Astrocyte (in vitro differentiated cells and primary cell): ENCODE results near the gene DLD. TPM values are rescaled to one million over a fixed set of nuclear protein-coding genes. Genes with fewer than 3 reads are reported as not detected.

ENCODE experiments used
- DNase-seq: peaks from one replicate; pipeline ENCODE4 v3.0.0-alpha.2; 2010; ENCODE audit warnings: low read depth
- FAIRE-seq: peaks from 2 replicates; lab custom pipeline; 2011; peaks lifted over from hg19 to GRCh38; lab: Jason Lieb, UNC
- H2AFZ ChIP-seq: 2 replicates; pipeline ENCODE4 v1.6.0; 2012; ENCODE audit warnings: low read depth, low read length, inconsistent platforms
- H3K27ac ChIP-seq: 2 replicates; pipeline ENCODE4 v1.5.1; 2011; ENCODE audit warnings: low read depth, low read length, inconsistent platforms
- H3K27me3 ChIP-seq: 2 replicates; pipeline ENCODE4 v1.6.0; 2011; ENCODE audit warnings: low read length, inconsistent platforms; ENCODE audit not compliant: insufficient read depth
- H3K36me3 ChIP-seq: 2 replicates; pipeline ENCODE4 v1.5.1; 2011; ENCODE audit warnings: low read length, inconsistent platforms; ENCODE audit not compliant: insufficient read depth
- H3K4me1 ChIP-seq: 2 replicates; pipeline ENCODE4 v1.5.1; 2011; ENCODE audit warnings: low read length, inconsistent platforms; ENCODE audit not compliant: insufficient read depth
- H3K4me2 ChIP-seq: 2 replicates; pipeline ENCODE4 v1.6.0; 2012; ENCODE audit warnings: low read length, inconsistent platforms
- H3K4me3 ChIP-seq: 2 replicates; pipeline ENCODE4 v1.5.1; 2011; ENCODE audit warnings: low read depth, mild to moderate bottlenecking, low read length, inconsistent platforms; ENCODE audit not compliant: insufficient read depth
- H3K79me2 ChIP-seq: 2 replicates; pipeline ENCODE4 v1.6.0; 2012; ENCODE audit warnings: mild to moderate bottlenecking, low read length, inconsistent platforms; ENCODE audit not compliant: insufficient read depth
- H3K9ac ChIP-seq: 2 replicates; pipeline ENCODE4 v1.6.0; 2012; ENCODE audit warnings: mild to moderate bottlenecking, low read length, inconsistent platforms
- H3K9me3 ChIP-seq: 2 replicates; pipeline ENCODE4 v1.5.1; 2012; ENCODE audit warnings: low read depth, mild to moderate bottlenecking, low read length, inconsistent platforms; ENCODE audit not compliant: insufficient read depth
- H4K20me1 ChIP-seq: 2 replicates; pipeline ENCODE4 v1.6.0; 2012; ENCODE audit warnings: low read length, inconsistent platforms; ENCODE audit not compliant: insufficient read depth
- H3K27ac Mint-ChIP-seq: one replicate; pipeline ENCODE4 v1.8.0; 2021; ENCODE audit warnings: mild to moderate bottlenecking, mixed read lengths; ENCODE audit not compliant: unreplicated experiment
- H3K27me3 Mint-ChIP-seq: one replicate; pipeline ENCODE4 v1.8.0; 2021; ENCODE audit warnings: low read depth, mixed read lengths; ENCODE audit not compliant: unreplicated experiment
- H3K36me3 Mint-ChIP-seq: one replicate; pipeline ENCODE4 v1.8.0; 2021; ENCODE audit warnings: low read depth, mixed read lengths; ENCODE audit not compliant: unreplicated experiment
- H3K4me1 Mint-ChIP-seq: one replicate; pipeline ENCODE4 v1.8.0; 2021; ENCODE audit warnings: low read depth, mixed read lengths; ENCODE audit not compliant: unreplicated experiment
- H3K4me3 Mint-ChIP-seq: one replicate; pipeline ENCODE4 v1.8.0; 2021; ENCODE audit warnings: mild to moderate bottlenecking, moderate library complexity, mixed read lengths; ENCODE audit not compliant: unreplicated experiment
- H3K9me3 Mint-ChIP-seq: one replicate; pipeline ENCODE4 v1.8.0; 2021; ENCODE audit warnings: mild to moderate bottlenecking, mixed read lengths; ENCODE audit not compliant: unreplicated experiment
- EZH2 ChIP-seq: IDR thresholded peaks from 2 replicates; pipeline ENCODE4 v1.6.1; 2012; ENCODE audit warnings: mild to moderate bottlenecking, low read length, inconsistent platforms; ENCODE audit not compliant: insufficient read depth
- total RNA-seq: library from RNA; stranded (reverse); gene quantifications from 2 replicates; pipeline ENCODE4 v1.2.1, GENCODE V29; 2021
- TF ChIP-seq, protein P1 (sequence below): IDR thresholded peaks from 2 replicates; pipeline ENCODE4 v1.5.1; 2011; ENCODE audit warnings: low read depth, mild to moderate bottlenecking, inconsistent platforms, low read length, moderate library complexity; ENCODE audit not compliant: insufficient read depth

DLD gene
- total RNA-seq, 1 donor from 2014 or later, result 73.1 TPM

- Mint-ChIP-seq H3K27ac (no peak overlapping the region), H3K4me1 (peaks cover 7% of the 10 kb centered on the region), H3K9me3 (no peaks in the 10 kb centered on the region), H3K4me3 (no peak overlapping the region), H3K27me3 (peaks cover 10% of the 10 kb centered on the region), H3K36me3 (no peaks in the 10 kb centered on the region)
- DNase-seq, result peak; percentile 32
- no peaks in the 10 kb centered on the region for H4K20me1 ChIP-seq
- no peaks in the 10 kb centered on the region for H3K9me3 ChIP-seq
- H3K4me2 ChIP-seq, result no peak overlapping the region
- peaks cover 3% of the 10 kb centered on the region for H3K4me1 ChIP-seq
- H2AFZ ChIP-seq, result no peak overlapping the region
- TF ChIP-seq EZH2, result no peak
- TF ChIP-seq, protein P1, sequence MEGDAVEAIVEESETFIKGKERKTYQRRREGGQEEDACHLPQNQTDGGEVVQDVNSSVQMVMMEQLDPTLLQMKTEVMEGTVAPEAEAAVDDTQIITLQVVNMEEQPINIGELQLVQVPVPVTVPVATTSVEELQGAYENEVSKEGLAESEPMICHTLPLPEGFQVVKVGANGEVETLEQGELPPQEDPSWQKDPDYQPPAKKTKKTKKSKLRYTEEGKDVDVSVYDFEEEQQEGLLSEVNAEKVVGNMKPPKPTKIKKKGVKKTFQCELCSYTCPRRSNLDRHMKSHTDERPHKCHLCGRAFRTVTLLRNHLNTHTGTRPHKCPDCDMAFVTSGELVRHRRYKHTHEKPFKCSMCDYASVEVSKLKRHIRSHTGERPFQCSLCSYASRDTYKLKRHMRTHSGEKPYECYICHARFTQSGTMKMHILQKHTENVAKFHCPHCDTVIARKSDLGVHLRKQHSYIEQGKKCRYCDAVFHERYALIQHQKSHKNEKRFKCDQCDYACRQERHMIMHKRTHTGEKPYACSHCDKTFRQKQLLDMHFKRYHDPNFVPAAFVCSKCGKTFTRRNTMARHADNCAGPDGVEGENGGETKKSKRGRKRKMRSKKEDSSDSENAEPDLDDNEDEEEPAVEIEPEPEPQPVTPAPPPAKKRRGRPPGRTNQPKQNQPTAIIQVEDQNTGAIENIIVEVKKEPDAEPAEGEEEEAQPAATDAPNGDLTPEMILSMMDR, result peak; percentile 76
- H3K36me3 ChIP-seq, result no peaks in the 10 kb centered on the region
- no peak overlapping the region for H3K27ac ChIP-seq
- H3K27me3 ChIP-seq, result peaks cover 9% of the 10 kb centered on the region
- no peak overlapping the region for H3K4me3 ChIP-seq
- peak; percentile 9 for FAIRE-seq
- no peak overlapping the region for H3K9ac ChIP-seq
- H3K79me2 ChIP-seq, result no peaks in the 10 kb centered on the region
Measured at GRCh38 chr7:107874605-107875446, 16.2 kb upstream of the DLD start.

DNA sequence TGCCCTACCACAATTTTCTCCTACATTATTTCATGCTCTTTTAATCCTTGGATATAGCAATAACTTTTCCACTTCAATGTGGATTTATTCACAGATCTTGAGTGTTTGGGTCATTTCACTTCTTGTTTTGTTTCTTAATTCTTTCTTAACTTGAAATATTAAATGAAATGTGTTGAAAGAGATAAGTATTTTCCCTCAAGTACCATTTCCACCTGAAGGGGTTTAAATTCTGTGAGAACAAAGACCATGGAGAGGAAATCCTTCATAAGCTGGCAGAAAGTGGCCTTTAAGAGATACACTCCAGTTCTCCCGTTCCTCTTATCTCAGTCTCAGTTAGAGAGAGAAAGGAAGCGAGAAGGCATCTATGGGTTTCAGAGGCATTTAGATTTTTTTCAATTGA, 14.1 kb upstream of the DLD start:
- H3K4me3 ChIP-seq, result no peak overlapping the region
- no peaks in the 10 kb centered on the region for H3K36me3 ChIP-seq
- Mint-ChIP-seq H3K4me3 (no peak overlapping the region), H3K9me3 (no peaks in the 10 kb centered on the region), H3K27me3 (peaks cover 9% of the 10 kb centered on the region), H3K4me1 (peaks cover 7% of the 10 kb centered on the region), H3K27ac (no peak overlapping the region), H3K36me3 (no peaks in the 10 kb centered on the region)
- peaks cover 3% of the 10 kb centered on the region for H3K4me1 ChIP-seq
- H3K27me3 ChIP-seq, result no peaks in the 10 kb centered on the region
- H4K20me1 ChIP-seq, result no peaks in the 10 kb centered on the region
- no peak overlapping the region for H3K27ac ChIP-seq
- no peak overlapping the region for H3K9ac ChIP-seq
- no peaks in the 10 kb centered on the region for H3K9me3 ChIP-seq
- DNase-seq, result no peak
- no peak overlapping the region for H2AFZ ChIP-seq
- TF ChIP-seq, protein P1, result no peak
- no peak for TF ChIP-seq EZH2
- no peaks in the 10 kb centered on the region for H3K79me2 ChIP-seq
- no peak overlapping the region for H3K4me2 ChIP-seq
- no peak for FAIRE-seq
